ENCODE data around the gene CRB3.
"Not testable (repeated sequence)": the region's sequence is repeated elsewhere in the genome, so short reads cannot be mapped to it uniquely, and the experiment has no call there.

Gene CRB3

DNA sequence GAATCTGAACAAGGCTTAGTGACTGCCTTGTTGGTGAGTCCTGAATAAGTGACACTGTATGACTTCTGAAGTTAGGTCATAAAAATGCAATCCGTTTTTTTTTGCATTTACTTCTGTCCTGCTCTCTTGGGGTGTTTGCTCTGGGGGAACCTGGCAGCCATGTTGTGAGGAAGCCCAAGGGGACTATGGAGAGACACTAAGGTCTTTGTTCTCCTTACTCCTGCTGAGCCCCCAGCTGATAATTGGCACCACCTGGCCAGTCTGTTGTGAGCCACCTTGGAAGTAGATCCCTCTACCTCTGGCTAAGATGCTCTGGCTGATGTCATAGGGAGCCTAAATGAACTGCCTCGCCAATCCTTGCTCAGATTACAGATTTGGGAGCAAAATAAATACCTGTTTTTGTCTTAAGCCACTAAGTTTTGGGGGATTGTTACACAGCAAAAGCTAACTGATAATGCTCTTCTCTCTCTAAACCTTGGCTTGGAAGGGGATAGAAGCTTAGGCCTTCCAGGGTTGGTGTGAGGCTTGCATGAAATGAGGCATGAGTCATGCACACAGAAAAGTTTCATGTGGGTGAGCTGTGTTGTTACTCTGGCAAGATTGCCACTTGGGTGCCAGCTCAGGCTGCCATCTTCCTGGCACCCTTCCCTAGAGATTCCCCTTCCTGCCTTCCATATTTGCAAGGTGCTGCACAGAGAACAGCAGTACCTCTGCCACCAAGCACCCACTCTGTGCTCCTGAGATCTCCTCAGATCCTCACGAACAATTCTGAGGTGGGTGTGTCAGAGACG lies 27.9 kb downstream of the CRB3 start:
- DNase-seq (ENCODE audit: low spot score): no peak

GRCh38 chr19:6494438-6495036 lies 30.5 kb downstream of the CRB3 start:
- DNase-seq (ENCODE audit: low spot score): no peak

DNA sequence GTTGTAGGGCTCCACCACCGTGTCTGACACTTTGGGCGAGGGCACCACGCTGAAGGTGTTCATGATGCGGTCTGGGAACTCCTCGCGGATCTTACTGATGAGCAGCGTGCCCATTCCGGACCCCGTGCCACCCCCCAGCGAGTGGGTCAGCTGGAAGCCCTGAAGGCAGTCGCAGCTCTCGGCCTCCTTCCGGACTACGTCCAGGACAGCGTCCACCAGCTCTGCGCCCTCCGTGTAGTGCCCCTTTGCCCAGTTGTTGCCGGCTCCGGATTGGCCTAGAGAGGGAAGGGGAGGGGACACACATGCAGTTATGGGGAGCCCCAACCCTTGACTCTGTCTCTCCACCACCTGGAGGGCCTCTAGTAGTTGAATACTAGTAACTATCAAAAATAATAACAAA lies 31.9 kb downstream of the CRB3 start:
- no peak for DNase-seq (ENCODE audit: low spot score)

DNA sequence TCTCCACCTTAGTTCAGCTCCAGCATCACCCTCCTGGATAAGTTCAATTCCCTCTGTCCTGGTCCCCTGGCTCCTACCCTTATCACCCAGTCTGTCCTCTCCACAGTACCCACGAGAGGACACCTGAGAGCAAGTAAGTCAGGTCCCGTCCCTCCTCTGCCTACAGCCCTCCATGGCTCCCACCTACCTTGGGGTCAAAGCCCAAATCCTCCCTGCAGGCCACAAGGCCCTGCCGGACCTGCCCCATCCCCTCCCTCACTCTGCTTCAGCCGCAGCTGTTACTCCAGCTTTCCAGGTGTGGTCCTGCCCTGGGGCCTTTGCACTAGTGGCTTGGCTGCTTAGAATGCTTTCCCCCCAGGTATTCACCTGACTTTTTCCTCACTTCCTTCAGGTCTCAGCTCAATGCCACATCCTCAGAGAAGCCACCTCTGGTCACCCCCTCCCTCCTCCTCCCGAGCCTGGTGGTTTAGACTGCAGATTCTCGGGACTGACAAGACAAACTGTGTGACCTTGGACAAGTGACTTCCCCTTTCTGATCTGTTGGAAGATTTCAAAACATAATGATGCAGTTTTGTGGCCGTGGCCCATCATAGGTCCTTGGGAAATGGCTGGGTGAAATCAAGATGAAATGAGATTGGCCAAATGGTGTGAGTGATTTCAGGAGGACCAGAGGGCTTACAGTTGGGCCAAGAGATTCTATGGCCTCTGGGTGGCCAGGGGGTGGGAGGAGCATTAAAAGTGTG lies 34.4 kb downstream of the CRB3 start:
- DNase-seq (ENCODE audit: low spot score): no peak

DNA sequence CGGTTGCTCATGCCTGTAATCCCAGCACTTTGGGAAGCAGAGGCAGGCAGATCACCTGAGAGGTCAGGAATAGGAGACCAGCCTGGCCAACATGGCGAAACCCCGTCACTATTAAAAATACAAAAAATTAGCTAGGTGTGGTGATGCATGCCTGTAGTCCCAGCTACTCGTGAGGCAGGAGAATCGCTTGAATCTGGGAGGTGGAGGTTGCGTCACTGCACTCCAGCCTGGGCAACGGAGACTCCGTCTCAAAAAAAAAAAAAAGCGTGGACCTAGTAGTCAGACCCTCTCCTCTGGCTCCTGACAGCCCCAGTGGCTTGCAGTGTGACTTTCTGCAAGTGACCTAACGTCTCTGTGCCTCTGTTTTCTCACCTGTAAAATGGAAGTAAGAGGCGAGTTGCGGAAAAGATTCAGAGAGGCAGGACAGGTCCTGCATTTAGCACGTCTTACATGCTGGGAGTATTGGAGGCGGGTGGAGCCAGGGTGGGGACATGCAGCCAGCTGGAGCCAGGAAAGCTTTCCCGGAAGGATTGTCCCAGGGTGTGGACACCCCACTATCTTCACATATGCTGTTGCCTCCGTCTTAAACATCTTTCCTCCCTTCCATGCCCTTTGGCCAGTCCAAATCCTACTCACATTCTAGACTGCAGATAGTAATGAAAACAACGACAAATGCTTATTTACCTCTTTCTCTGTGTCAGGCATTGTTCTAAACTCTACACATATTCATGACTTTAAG lies 35.1 kb downstream of the CRB3 start:
- no peak for DNase-seq (ENCODE audit: low spot score)

- DNase-seq (ENCODE audit: low spot score): no peak
Observed at GRCh38 chr19:6500837-6501739, 37.0 kb downstream of the CRB3 start.

DNA sequence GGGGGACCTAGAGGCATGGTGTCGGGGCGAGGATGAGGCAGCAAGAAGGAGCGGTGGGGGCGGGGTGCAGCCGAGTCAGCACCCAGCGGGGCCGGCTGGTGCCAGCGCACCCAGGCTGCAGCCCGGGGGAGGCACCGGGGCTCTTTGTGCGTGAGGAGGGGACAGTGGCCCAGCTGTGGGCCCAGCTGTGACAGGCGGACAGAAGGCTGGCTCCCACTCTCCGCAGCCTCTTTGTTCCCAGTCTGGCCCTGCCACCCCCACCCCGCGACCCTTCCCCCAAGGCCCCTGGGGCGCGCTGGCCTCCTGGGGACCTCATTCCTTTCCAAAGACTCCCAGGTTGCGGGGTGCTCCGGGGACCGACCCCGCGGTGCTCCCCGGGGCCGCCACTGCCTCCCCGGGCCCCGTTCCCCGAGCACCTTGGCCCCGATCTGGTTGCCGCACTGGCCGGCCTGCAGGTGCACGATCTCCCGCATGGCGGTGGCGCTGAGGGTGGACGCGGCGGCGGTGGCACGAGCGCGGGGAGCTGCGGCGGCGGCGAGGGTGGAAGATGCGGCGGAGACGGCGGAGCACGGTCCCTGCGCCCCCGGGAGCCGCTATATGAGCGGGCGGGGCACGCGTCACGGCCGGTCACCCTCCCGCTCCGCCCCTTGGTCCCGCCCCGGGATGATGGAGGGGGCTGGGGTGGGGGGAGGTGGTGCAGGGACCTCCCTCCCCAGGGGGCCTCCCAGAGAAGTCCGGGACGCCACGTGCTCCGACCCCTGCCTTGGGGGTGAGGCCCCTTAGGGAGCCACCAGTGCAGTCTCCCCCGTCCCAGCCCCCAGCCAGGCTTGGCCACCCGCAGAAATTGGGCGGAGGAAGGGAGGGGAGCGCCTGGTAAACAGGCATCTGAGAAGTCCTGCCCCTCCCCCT lies 37.9 kb downstream of the CRB3 start, which contains the start of gene TUBB4A:
TSS of gene TUBB4A (minus strand) at position 570 of the 909 bp plus-strand sequence. CDS start at position 473, 97 bp downstream.
- DNase-seq (ENCODE audit: low spot score): peak; percentile 81

- DNase-seq (ENCODE audit: low spot score): no peak
Observed at GRCh38 chr19:6503407-6504201, 39.5 kb downstream of the CRB3 start.

DNA sequence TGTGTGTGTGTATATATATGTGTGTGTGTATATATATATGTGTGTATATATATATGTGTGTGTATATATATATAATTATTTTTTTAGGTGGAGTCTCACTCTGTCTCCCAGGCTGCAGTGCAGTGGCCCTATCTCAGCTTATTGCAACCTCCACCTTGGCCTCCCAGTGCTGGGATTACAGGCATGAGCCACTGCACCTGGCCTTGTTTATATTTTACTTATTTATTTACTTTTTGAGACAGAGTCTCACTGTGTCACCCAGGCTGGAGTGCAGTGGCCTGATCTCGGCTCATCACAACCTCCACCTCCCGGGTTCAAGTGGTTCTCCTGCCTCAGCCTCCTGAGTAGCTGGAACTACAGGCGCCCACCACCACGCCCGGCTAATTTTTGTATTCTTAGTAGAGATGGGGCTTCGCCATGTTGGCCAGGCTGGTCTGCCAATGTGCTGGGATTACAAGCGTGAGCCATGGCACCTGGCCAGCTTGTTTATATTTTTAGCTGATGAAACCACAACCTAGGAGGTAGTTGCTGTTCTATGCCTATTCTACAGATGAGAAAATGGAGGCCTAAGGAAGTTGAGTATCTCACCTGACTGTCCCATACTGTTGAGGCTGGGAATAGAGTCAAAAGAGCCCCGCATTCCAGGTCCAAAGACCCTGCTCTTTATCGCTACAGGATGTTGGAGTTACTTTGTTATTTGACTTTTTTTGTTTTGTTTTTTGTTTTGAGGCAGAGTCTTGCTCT lies 44.1 kb downstream of the CRB3 start:
- DNase-seq (ENCODE audit: low spot score): not testable (repeated sequence)

- no peak for DNase-seq (ENCODE audit: low spot score)
Observed at GRCh38 chr19:6509118-6509971, 45.3 kb downstream of the CRB3 start.

DNA sequence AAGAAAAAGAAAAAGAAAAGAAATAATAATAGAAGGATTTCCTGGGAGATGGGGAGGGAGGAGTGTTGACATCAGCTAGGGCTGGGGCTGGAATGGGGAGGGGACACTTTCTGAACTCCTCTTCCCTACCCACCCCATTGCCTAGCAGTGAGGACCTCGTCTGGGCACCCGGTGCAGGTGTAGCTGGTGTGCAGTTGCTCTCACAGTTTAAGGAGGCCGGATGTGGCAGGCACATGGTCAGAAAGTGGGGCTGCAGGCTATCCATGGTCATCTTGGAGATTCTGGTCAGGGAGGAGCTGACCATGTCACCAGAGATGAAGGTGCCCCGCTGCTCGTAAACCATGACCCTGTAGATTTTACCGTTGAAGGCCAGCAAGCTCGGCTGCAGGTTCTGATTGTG lies 46.5 kb downstream of the CRB3 start:
- DNase-seq (ENCODE audit: low spot score): no peak

DNA sequence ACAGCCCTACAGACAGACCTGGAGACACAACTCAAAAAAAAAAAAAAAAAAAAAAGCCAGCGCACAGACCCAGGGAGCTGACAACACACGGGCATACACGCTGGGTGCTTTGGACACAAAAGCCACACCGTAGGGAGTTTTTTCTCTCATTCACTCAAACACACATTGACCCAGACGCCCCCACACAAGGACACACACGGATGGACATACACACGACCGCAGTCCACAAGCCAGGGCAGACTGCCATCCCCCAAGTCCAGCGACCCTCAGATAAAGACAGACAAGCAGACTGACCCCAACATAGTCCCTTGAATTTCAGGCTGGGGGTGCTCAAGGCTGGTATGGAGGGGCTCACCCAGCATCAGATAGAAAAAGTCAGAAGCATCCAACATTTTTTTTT lies 50.0 kb downstream of the CRB3 start:
- DNase-seq (ENCODE audit: low spot score): no peak

GRCh38 chr19:6514926-6515544 lies 51.0 kb downstream of the CRB3 start:
- DNase-seq (ENCODE audit: low spot score): no peak

- peak; percentile 97 for DNase-seq (ENCODE audit: low spot score)
Observed at GRCh38 chr19:6516018-6516658, 52.1 kb downstream of the CRB3 start.

Data from iPS-NIHi11 (cell line).